Sigmoid colon (tissue), 3 donors: ENCODE results near the gene PEX5L.

ENCODE experiments used
- CTCF ChIP-seq, 4 experiments: fragments of 450-650 bp in 3 of 4; fragments of 200-600 bp in 1 of 4; IDR thresholded peaks; one replicate each; pipeline ENCODE4 v1.5.1; 2016 to 2019; ENCODE audit warnings: antibody characterized with exemption in 4 of 4, mild to moderate bottlenecking in 3 of 4, moderate library complexity in 2 of 4
- POLR2A ChIP-seq, 2 donors: fragments of 450-650 bp; IDR thresholded peaks; one replicate each; pipeline ENCODE4 v1.6.1; 2016; ENCODE audit warnings: antibody characterized with exemption in 2 of 2, mild to moderate bottlenecking in 2 of 2, moderate library complexity in 2 of 2

GRCh38 chr3:179828738-179829137 is 208.0 kb downstream of the PEX5L start:
- TF ChIP-seq CTCF (IDR thresholded peaks at IDR 0.05) = no peak
- no peak for TF ChIP-seq POLR2A (IDR thresholded peaks at IDR 0.05)
